ENCODE measurements around the gene DCAF11.

GRCh38 chr14:24147761-24148428 is 33.3 kb downstream of the DCAF11 start:
- TF ChIP-seq CTCF (IDR thresholded peaks at IDR 0.05) (no peak), EZH2 (IDR thresholded peaks at IDR 0.05; ENCODE audit: borderline replicate concordance, insufficient read depth, low read depth, low read length, poor library complexity, severe bottlenecking) (no peak)
